ENCODE data around the gene EMC9. TPM values are rescaled to one million over a fixed set of nuclear protein-coding genes. Genes with fewer than 3 reads are reported as not detected.

EMC9 gene
- total RNA-seq, 4 donors from 2014 or later, result 6.7 to 16.3 (median 11.6) TPM

DNA sequence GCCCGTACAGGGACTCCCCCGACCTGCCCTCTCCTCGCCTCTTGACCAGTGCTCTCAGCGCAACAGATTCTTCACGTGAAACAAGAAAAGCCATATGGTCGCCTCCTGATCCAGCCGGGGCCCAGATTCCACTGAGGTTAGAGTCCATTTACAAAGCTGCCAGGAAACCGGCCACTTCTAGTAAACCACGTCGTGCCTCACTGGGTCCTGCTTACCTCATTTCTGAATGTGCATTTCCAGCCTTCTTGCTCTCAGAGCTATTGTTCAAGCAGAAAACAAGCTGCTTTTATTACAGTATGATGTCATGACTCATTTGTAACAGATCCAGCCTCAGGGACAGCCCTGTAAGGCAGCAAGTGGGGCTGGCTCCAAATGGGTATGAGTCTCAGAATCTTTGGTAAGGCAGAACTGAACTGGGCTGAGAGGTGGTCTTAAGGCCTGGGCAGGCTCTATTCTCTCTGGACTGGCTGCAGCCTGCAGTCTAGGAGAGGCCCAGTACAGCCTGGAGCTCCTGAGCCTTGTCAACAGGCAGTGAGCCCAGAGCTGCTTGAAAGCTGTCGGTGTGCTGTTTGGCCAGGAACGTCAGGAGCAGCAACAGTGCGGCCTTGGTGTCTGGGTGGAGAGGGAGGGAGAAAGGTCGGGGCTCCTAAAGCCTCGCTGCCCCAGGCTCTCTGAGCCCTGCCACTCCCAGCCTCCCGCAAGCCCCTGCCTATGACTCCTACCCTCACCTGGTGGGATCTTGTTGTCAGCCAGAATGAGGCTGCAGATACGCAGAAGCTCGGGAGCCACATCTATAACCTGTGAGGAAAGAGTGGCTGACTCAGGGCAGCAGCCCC, 38.8 kb upstream of the EMC9 start:
- TF ChIP-seq, protein P1, sequence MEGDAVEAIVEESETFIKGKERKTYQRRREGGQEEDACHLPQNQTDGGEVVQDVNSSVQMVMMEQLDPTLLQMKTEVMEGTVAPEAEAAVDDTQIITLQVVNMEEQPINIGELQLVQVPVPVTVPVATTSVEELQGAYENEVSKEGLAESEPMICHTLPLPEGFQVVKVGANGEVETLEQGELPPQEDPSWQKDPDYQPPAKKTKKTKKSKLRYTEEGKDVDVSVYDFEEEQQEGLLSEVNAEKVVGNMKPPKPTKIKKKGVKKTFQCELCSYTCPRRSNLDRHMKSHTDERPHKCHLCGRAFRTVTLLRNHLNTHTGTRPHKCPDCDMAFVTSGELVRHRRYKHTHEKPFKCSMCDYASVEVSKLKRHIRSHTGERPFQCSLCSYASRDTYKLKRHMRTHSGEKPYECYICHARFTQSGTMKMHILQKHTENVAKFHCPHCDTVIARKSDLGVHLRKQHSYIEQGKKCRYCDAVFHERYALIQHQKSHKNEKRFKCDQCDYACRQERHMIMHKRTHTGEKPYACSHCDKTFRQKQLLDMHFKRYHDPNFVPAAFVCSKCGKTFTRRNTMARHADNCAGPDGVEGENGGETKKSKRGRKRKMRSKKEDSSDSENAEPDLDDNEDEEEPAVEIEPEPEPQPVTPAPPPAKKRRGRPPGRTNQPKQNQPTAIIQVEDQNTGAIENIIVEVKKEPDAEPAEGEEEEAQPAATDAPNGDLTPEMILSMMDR (IDR thresholded peaks at IDR 0.05; ENCODE audit: low read depth), result no peak

DNA sequence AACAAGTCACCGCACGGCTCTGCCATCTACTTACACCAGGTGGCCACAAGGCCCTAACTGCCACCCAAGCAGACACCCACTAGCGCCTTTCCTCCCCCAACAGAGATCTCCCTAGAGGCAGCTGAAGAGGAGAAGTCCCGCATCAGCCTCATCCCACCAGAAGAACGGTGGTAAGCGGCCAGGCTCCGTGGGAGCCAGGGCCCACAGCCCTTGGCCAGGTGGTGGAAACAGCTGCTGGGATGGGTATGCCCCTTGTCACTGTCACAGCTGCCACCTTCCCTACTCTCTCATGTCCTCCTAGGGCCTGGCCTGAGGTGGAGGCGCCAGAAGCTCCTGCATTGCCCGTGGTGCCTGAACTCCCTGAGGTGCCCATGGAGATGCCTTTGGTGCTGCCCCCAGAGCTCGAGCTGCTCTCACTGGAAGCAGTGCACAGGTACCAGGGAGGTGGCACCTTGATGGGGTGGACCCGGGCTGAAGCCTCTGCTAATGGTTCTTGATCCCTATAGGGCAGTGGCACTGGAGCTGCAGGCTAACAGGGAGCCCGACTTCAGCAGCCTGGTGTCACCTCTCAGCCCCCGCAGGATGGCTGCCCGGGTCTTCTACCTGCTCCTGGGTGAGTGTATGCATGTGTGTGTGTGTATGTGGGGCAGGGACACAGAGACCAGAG, 38.0 kb upstream of the EMC9 start:
- TF ChIP-seq, protein P1 (IDR thresholded peaks at IDR 0.05; ENCODE audit: low read depth), result no peak

DNA sequence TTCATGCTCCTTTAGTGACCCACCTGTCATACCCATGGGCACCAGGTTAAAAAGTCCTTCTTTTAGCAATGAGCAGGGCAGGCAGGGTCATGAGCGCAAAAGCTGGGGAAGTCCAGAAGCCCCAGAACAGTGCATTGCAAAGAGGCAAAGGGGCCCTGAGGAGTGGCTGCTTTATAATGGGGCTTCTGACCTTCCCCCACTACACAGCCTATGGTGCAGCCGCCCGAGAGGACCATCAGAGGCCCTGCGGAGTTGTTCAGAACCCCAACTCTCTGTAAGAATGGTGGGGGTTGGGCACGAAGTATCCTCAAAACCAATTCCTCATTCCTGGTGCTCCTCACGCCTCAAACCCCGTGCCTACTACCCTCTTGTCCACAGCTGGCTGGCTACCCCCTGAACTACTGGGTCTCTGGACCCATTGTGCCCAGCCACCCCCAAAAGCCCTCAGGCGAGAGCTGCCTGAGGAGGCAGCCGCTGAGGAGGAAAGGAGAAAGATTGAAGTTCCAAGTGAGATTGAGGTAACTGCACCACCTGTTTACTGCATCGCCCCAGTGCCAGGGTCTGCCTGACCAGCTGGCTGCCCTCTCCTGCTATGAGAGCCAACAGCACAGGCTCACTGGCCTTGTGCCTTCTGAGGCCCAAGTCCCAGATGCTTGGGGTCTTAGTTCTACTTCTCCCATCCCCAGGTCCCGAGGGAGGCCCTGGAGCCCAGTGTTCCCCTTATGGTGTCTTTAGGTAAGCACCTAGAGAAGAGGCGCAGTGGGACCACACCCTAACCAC, 37.2 kb upstream of the EMC9 start:
- TF ChIP-seq, protein P1 (IDR thresholded peaks at IDR 0.05; ENCODE audit: low read depth), result no peak

DNA sequence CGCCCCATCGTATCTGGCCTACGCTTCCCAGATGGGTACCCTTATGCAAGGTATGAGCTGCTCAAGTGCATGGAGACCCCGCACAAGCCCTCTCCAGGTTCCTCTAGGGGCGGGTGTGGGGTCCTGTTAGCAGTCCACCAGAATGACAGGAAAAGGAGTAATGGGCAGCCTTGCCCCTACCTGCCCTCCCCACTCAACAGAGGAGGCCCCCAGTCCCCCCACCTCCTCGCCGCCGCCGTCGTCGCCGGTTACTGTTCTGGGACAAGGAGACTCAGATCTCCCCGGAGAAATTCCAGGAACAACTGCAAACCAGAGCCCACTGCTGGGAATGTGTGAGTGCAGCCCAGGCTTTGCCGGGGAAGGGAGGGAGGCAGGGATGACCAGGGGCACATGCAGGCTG, 36.5 kb upstream of the EMC9 start:
- TF ChIP-seq, protein P1 (IDR thresholded peaks at IDR 0.05; ENCODE audit: low read depth), result no peak

DNA sequence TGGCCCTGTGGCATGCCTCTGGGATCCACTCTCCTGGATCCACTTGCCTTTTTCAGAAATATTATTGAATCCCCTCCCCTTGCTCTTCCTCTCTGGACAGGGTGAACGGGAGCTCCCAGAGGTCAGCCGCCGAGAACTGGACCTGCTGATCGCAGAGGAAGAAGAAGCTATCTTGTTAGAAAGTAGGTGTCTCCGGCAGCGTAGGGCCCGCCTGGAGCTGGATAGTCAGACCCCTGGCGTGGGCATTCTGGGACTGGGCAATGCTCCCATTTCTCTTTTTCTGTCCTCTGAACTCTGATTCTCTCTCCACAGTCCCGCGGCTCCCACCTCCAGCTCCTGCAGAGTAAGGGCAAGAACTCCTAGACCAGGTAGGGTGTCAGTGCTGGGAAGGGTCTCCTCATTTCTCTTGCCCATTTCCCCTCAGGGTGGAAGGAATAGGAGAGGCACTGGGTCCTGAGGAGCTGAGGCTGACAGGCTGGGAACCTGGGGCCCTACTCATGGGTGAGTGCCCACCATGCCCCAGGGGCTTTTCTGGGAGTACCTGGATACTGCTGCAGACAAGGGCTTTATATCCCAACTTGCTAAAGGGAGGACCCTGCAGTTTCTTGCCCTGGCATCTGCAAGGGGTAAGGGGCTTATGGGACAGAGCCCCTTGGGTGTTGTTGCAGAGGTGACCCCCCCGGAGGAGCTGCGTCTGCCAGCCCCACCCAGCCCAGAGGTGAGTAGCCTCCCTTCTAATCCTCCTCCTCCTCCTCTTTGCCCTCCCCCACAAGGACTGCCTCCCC, 35.8 kb upstream of the EMC9 start:
- TF ChIP-seq, protein P1 (IDR thresholded peaks at IDR 0.05; ENCODE audit: low read depth), result no peak

DNA sequence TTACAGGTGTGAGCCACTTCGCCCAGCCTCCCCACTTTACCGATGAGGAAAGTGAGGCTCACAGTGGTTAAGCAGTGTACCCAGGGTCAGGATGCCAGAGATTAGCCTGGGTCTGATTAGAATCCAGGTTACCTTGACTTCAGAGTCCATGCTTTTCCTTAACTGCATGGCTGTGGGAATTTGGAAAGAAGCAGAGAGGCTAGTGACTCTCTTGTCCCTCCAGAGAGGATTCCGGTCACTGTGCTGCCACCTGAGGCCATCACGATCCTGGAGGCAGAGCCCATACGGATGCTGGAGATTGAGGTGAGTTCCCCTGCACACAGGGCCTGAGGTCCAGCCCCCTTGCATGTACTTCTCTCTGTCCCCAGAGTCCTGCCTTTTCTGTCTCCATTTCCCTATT, 35.2 kb upstream of the EMC9 start:
- TF ChIP-seq, protein P1 (IDR thresholded peaks at IDR 0.05; ENCODE audit: low read depth), result no peak
